Hematopoietic multipotent progenitor cell treated with erythropoietin and hydrocortisone succinate and interleukin-3 and kit ligand, for 15 days (in vitro differentiated cells): ENCODE data around the gene FGL2.
"Not testable (repeated sequence)": the region's sequence is repeated elsewhere in the genome, so short reads cannot be mapped to it uniquely, and the experiment has no call there.

Experiments
- DNase-seq: peaks from one replicate; pipeline ENCODE4 v3.0.0-alpha.2; 2015; ENCODE audit warnings: low spot score

The FGL2 gene

DNA sequence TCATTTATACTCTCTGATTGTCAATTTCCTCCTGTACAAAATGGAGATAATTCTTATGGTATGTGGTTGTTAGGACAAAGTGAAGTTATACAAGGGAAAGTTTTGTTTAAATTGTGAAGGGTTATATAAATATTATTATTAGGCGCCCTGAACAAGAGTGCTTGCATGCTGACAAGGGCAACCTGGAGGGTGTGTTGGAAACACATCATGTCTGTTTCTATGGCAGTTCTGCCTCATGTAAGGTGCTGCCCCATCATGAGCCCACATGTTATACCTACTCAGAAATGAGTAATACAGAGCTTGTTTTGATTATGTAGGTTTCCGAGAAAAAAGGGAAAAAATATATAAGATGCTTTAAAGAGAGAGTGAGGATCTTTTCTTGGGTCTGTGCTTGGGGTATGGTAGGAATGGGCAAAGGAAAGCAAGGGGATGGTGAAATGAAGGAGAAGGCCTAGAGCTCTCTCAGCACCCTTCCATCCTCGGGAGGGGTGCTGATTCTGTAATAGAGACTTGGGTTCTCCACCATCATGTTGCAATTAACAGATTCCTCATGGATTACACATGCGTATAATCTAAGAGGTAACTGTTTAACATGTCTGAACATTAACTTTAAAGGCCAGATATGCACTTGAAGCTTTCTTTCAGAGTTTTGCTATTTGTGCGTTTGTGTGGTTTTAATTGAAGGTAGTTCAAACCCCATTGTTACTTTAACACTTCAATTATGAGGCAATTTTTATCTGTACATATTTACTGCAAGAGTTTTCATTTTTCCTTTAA is 43.8 kb downstream of the FGL2 start:
- not testable (repeated sequence) for DNase-seq

DNA sequence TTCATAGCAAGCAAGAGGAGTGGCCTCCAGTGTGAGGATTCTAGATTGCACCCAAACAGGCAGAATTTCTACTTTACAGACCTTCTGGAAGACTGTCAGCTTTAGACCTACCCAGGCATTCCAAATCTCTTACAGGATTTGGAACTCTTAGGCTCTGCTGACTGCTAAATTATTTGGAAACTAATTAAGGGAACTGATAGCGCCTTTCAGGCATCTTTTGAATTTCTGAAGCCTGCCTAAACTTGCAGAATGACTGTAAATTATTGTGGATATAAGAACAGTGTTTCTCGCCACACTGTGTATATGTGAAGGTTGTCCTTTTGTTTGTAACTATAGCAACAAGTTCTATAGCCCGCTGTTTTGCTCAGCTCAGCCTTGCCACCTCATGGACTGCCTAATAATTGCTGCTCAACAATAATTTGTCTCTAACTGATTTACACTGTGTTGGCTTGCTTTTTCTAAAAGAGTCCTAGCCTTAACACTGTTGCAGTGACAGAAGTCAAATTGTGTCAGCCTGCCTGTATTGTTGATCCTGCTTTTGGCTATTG is 44.6 kb downstream of the FGL2 start:
- DNase-seq, result not testable (repeated sequence)

DNA sequence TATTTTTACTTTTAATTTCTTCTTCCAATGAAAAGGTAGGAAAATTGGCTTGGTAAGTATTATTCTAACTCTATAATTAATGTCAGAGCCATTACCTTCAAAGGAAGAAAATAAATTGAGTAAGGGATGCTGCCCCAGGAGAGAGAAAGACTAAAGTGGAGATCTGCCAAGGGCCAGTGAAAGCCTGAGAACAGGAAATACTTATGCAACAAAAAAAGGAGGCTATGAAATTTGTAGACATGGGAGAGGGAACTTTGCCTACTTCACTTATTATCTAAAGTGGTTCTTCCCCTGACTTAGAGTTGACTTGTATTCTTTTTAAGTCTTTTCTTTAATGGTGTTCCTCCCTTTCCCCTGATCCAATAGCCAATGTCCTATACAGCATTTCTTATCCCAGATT is 47.4 kb downstream of the FGL2 start:
- not testable (repeated sequence) for DNase-seq
